Measurements from ENCODE around the gene ANXA9.

- TF ChIP-seq POLR2AphosphoS5 (IDR thresholded peaks at IDR 0.05; ENCODE audit: borderline replicate concordance, low read depth, low read length) = no peak
- TF ChIP-seq EZH2 (IDR thresholded peaks at IDR 0.05) = no peak
- no peak for TF ChIP-seq FOXP2 (optimal IDR thresholded peaks at IDR 0.05; ENCODE audit: control extremely low read depth, extremely low read length, insufficient read depth)
Observed at GRCh38 chr1:150972417-150972940, 9.6 kb upstream of the ANXA9 start.
